Eye (tissue), 1 donor: ENCODE results near the gene YBX1.
A peak's percentile ranks its signal among the peaks of the same experiment; 100 is the strongest.

Experiments used
- DNase-seq: peaks from one replicate; pipeline ENCODE4 v3.0.0-alpha.2; 2015

YBX1 gene

DNA sequence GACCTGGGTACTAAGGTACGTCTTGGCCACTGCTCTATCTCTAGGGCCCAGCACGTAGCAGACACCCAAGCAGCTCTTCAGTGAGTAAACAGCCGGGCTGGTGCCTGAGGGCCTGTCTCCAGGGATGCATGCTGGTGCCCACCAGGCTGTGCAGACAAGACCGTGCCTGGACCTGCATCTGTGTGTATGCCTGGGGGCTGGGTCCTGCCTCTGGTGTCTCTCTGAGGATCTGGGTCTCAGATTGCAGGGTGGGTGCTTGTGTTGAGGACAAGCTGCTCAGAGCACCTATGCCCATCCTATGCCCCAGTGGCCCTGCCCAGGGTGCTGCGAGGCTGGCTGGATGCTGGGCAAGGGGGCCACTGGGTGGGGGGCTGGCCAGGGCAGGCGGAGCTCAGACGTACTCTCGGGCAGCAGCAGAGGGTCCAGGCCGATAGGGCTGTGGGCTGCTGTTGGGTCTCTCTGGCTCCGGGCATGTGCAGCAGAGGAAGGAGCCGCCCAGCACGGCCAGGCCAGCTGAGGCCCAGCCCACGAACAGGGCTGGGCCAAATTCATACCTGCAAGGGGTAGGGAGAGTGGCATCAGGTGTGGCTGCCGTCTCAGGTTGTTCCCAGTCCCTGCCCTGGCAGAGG, 53.4 kb downstream of the YBX1 start:
- DNase-seq: no peak

DNA sequence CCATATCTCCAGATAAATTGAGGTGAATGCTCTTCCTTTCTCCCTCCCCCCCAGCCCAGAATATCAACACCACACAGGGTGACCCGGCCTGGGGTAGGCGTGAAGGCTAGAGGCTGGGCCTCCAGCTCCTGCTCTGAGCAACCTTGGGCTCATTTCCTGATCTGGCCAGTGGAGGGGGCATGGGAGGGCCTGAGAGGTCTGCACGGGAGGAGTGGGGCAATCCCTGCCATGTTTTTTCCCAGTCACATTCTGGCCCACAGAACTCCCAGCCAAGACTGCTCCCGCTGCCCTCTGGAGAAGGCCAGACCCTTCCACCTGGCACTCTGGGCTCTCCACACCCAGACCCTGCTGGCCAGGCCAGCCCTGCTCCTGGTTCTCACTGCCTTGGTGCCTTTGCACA, 53.9 kb downstream of the YBX1 start:
- DNase-seq: no peak

DNA sequence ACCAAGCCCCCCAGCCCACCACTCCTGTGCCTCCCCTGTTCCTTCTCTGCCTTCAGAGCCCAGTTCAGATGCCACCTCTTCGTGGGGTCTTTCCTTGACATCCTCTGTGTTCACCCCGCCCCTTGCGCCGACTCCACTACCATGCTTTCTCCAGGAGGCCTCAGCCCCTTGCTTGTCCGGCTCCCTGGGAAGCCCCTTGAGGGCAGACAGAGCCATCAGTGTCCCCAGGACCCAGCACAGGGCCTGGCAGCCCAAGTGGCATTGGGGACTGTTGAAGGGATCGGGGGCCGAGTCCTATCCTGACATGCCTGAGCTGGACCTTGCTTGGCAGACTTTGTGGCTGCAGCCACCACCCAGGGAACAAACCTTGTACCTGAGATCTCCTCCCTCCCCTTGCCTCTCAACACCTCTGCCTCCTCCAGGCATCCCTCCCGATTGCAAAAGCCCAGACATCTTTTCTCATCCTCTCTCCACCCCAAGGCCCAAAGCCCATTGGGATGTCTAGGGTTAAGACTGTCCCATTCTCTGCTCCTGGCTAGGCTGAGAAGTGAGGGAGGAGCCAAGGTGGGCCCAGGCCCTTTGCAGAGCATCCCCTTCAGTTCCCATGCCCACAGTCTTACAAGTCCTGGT, 54.5 kb downstream of the YBX1 start:
- DNase-seq: no peak

DNA sequence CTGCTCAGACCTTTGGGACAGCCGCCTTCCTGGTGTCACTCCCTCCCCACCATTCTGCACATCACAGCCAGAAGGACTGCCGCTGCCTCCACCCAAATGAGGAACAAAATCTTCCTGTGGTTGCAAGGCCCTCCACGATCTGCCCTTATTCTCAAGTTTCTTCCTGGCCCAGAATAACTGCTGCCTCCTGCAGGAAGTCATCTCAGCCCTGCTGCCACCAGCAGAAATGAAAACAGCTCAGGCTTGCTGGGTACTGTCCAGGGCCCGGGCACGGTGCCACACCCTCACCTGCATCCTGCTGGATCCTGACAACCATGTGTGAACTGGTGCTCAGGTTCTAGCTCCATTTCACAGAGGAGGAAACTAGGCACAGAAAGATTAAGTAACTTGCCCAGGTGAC, 55.0 kb downstream of the YBX1 start:
- DNase-seq: no peak

DNA sequence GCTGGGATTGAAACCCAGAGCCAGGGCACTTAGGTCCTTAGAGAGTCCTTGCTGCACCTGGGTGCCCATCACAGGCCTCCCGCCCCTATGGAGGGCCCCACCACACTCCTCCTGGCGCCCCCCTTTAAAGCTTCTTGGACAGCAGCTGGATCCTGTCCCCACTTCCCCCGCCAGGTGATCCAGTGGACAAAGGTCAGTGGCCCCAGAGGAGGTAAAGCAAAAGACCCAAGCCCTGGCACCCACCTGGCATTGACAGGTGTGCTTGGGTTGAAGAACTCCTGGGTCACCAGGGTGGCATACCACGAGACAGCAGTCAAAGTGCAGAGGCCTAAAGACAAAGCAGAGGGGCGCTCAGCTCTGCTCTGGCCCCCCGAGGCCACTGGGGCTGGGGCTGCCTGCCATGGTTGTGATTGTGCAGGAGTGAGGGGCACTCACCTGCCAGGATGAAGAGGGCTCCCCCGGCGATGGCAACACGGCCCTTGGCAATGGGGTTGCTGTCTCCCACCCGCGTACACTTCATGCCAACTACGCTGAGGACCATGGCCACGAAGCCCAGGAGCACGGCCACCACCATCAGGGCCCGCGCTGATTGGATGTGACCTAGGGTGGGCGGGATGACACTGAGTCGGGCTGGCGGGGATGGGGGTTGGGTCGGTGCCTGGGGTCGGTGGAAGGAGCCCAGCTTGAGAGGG, 55.9 kb downstream of the YBX1 start:
- no peak for DNase-seq

DNA sequence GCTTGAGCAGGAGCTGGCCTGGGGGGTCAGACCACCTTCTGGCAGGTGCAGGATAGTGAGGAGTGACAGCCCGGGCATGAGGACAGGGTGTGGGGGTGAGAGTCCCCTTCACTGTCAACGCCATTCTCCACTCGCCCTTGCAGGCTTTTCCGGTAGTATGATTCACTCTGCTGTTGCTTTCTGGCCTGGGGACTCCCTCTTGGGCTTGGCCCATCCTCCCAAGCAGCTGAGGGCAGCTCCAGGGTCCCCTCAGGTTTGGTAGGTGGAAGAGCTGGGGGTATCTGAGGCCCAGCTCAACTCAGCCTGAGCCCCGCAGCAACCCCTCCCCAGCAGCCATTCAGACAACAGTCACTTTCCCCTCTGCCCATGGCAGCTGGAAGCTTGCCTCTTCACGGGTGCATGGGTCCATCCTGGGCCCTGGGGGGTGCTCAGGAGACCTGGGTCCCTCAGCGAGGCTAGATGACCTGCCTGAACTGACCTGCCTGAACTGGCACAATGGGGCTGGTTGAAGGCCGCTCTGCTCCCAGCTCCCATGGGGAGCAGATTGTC, 56.5 kb downstream of the YBX1 start:
- no peak for DNase-seq

DNA sequence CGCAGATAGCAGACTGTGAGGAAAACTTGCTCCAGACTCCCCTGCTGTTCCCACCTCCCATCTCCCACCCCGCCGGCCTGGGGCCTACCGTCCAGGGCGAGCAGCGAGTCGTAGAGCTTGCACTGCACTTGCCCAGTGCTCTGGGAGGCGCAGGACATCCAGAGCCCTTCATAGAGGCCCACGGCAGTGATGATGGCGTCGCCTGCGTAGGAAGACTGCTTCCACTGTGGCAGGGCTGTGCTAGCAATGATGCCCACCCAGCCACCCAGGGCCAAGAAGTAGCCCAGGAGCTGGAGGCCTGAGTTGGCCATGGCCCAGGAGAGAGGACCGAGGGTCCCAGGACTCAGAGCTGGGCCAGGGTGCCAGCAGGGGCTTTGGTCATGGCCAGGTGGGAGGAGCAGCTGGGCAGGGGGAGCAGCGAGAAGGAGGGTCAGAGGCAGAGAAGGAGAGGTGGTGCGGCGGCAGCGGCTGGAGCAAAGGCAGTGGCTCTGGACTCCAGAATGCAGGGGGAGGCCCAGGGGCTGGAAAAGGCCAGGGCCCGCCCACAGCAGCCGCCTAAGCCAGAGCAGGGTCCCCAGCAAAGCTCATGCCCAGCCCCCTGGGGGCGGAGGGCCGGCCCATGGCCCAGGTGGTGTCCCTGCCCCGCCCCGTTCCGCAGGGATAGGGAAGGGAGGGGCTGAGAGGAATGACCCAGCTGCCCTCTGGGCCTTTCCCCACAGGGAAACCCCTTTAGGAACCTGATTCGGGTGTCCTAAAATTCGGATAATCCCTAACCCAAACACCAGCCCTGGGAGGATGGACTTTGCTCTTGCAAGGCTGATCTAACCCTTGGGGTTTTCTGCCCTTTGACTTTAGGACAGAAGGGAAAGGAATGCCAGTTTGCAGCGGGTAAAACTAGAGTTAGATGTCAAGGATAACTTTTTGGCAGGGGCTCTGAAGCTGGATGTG, 57.8 kb downstream of the YBX1 start, which contains the start of gene CLDN19:
Gene CLDN19, minus strand, starts transcription at position 484 of the 948 bp plus-strand sequence. Its CDS starts 173 bp downstream, at position 311.
- DNase-seq: peak; percentile 65

DNA sequence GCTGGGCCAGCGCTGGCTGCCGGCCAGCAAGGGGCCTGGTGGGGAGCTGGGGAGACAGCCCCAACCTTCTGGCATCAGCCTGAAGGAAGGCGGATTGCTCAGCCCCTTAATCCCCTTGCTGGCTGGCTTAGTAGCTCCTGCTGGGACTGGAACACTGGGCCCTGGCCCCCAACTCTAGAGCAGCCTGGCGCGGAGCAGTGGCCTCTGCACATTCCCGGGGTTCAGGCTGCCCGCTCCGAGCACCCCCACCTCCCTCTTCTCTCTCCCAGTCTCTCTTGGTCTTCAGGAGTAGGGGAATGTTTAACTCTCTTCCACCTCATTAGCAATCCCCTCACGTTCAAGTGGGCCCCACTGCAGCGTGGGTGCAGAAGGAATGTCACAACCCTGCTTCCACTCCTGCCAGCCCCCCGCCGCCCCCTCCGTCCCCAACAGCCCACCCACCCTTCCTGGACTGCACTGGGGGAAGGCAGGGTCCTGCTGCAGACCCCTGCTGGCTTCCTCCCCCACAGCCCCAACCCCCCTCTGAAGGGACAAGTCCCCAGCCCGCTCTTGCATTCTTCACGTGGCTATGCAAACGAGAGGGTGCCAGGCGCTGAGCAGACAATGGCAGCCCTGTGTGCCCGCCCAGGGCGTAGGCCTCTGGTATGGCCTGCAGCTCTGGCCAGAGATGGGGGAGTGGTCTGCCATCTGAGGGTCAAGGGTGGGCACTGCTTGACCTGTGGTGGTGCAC, 58.8 kb downstream of the YBX1 start:
- peak; percentile 79 for DNase-seq

DNA sequence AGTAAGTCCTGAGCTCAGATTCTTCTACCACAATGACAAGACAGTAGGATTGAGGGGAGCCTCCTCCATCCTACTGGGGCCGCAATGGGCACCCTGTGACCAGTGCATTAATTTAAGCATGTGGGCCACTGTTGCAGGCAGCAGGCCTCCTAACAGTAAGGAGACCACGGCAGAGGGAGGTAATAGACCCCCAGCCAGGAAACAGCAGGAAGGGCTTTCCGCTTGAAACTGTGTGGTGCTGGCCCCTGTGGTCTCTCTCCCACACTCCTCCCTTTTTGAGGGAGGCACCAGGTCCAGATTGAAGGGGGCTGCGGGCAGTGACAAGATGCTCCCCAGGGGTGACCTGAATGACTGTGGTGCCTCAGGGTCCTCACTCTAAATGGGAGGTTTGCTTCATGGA, 59.5 kb downstream of the YBX1 start:
- no peak for DNase-seq

DNA sequence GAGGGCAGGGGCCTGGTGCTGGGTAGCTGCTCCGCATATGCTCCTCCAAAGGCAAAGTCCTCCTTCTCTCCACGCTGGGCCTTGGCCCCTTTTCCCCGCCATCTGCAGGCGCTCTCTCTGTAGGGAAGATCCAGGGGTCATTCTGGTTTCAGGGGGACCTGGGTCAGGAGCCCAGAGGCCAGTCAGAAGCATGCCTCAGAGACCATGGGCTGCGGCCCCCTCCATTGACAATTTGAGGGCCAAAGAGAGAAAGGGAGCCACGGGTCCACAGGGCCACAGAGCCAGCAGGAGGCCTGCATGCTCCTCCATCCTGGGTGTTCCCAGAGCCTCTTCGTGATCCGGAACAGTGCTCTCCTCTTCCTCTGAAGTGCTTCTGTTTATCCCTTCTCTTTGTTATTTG, 59.9 kb downstream of the YBX1 start:
- DNase-seq: no peak

DNA sequence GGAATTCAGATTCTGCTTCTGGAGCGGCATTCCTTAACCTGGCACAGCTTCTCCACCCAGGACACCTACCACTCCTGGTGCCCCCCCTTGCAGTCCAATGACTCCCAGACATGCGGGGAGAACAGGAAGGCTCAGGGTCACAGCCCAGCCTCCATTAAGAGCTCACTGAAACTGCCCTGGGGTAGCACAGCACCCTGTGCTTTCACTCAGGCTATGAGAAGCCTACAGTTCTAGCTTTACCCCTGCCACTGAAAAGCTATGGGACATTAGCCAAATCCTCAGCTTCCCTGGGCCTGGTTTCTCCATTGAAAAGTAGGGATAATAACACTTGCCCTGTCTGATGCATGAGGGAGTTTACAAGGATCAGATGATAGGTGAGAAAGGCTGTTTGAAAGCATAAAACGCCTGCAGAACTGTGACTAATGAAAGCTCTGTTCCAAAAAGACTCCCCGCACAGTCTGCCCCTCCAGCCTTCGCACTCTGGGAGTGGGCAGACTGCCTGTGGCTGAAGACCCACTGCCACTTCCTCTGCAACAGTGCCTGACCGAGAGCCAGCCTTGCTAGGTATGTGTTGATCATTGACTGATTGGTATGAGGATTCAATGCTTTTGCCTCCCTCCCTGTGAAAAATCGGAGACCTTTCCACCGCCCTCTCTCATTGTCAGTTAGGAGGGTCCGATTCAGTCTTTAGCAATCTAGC, 60.5 kb downstream of the YBX1 start:
- no peak for DNase-seq

DNA sequence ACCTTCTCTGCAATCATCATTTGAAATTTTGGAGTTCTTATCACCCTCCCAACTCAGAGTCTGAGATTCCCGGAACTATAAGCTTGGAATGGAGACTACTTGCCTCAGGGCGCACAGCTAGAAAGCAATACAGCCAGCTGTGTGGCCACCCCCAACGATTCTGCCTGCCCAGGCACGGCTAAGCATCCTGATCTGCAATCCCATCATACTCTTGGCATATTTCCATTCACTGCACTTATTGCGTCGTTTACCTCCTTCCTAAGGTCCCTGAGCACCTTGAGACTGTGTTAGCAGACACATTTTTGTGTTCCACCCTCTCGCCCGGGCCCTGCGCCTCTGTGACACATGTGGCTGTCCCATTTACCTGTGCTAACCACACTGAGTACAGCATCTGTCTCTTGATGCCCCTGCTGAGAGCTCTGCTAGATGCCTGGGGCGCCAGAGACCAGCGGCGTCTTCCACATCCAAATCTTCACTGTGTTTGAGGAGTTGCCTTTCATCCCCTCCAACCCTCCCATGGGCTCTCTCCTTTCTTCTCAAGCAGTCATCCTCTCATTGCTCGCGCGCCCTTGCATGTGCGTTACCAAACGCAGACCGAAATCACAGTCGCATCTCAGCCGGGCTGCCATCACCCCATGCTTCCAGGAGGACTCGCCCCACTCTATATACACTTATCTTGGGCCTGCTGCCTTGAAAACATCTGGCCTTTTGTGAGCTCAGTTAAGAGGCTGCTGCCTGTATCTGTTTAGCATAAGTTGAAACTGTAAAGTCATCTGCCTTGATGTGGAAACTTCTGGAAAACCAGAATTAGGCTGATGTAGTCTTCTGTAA, 61.3 kb downstream of the YBX1 start:
- DNase-seq: peak; percentile 54

DNA sequence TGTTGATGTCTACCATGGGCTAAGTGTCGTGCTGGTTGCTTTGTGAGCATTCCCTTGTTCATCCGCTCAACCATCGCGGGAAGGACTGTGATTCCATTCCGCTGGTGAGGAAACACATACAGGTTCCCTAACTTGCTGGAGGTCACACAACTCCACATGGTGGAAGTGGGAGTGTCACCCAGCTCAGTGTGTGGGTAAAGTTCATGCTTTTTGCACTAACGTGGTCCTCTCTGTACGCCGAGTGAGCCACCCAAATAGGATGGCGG, 61.9 kb downstream of the YBX1 start:
- DNase-seq: no peak

DNA sequence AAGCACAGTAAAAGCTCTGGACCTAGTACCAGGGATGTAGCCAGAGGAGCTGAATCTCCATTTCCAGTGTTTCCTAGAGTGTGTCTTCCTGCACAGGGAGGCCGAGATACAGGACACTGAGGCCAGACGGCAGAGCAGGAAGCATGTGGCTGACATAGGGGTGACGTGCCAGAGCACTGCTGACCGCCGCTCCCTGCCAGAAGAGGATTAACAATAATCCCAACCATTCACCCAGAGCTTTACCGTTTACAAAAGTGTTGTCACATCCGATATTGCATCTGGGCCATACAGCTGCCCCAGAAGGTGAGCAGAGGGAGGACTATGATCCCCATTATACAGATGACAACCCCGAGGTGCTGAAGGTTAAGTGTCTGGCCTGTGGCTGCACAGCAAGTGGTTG, 63.6 kb downstream of the YBX1 start:
- DNase-seq: no peak

DNA sequence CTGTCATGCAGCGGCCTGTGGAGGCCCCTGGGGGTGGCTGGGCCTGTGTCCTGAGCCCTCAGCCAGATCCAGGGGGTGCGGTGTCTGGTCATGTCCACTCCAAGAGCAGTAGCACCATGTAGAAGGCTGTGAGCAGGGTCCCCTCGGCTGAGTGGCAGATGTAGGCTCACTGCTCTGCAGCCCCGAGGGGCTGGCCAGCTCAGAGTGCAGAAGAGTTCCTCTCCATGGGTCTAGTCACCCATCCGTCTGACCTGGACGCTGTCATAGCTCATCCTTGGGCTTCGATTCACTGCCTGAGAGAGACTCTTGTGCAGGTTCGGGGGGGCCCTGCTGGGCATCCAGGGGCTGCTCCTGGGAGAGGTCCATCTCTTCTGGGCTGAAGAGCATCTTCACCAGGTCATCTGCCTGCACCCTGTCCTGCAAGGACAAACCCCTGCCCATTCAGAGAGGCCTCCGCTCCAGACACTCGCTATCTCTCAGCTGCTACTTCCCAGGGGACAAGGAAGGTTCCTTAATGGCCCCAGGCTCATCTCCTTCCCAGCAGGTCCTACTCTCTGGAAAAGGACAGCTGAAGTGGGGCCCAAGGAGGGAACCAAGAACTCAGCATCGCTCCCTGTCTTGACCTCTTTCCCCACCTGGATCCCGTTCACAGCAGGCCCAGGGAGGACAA, 64.4 kb downstream of the YBX1 start:
- DNase-seq: no peak

DNA sequence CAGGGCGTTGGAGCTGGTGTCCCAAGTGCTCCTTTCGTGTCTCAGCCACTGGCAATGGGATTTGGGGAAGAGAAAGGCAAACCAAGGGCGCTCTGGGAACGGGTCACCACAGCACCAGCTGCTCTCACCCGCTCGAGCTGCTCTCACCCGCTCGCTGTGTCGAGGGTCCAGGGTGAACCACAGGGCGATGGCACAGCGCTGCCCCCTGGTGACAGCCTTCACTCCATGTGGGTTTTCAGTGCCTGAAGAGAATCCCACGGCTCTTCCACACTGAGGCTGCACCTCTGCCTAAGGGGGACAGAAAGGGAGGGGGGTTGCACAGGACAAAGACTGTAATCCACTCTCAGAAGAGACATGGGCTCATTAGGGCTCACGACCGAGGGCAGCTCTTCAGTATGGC, 64.9 kb downstream of the YBX1 start:
- DNase-seq: peak; percentile 85

DNA sequence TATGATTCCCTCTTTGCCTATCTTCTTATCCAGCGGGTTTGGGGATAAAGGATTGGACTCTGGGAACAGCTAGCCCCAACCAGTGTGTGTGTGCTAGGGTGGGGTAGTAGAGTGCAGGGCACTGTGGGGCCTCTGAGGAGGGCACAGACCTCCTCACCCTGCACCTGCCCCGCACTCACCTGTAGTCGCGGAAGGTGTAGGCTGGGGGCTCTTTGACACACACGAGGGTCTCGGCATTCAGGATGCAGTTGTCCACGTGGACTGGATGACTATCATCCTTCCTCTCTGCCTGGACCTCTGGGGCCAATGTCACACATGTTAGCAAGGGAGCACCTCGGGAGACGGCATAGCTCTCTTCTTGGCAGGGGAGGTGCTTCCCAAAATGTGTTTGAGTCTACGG, 65.8 kb downstream of the YBX1 start:
- DNase-seq: no peak

DNA sequence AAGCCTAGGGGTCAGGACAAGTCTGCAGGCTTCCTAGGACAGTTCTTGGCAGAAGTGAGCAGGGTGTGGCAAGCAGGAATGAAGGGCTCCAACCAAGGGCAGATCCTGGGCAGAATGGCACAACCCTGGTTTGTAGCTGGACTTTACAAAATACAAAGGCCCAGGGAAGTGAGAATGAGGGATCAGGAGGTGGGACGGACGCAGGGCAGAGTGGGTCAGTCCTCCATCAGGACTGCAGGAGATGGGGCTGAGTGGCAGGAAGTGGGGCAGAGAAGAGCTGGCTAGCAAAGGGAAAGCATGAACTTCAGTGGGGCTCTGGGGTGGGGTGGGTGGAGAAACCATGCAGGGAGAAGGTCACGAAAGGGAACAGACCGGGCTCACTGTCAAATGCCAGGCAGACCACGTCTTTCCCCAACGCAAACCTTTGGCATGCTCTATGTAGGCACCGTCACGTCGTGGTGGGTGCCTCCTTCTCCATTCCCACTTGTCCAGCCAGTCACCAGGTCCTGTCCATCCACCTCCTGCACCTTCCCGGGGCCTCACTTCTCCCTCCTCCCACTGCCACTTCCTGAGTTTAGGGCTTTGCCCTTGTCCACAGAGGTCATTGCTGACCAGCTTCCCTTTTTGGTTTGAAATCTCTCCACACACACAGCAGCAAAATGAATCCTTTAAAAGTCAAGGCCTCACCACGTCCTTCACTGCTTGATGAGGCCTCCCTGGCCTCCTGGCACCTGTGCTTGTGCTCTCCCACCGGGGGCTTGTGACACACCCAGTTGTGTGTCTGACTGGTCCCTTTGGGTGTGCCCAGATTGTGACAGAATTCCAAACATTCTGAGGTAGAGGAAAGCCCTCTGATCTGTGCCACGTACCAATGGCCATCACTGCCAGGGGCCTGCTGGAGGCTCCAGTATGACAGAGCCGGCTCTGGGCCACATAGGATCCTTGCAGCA, 66.5 kb downstream of the YBX1 start:
- DNase-seq: no peak

DNA sequence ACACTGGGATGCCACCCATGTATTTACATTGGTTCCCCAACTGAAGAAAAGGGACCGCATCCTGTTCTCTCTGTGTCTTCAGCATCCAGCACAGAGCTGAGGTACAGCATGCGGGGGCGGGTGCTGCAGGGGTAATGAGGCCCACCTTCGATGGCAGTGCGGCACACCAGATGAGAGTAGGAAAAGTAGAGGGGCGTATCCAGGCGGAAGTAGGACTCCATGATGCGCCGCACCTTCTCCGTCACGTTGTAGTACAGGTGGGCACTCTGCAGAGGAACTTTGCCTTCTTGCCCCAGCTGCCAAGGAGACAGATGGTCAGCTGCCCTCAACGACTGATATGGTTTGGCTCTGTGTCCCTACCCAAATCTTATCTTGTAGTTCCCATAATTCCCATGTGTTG, 67.8 kb downstream of the YBX1 start:
- no peak for DNase-seq
